GM12874 (cell line): Measurements from ENCODE around the gene SLC25A41.

Experiments used
- TF ChIP-seq, protein P1 (sequence below): IDR thresholded peaks from 2 replicates; pipeline ENCODE4 v1.5.1; 2011; ENCODE audit warnings: low read depth, mild to moderate bottlenecking, control low read depth, low read length, moderate library complexity; ENCODE audit not compliant: insufficient read depth

Gene SLC25A41

DNA sequence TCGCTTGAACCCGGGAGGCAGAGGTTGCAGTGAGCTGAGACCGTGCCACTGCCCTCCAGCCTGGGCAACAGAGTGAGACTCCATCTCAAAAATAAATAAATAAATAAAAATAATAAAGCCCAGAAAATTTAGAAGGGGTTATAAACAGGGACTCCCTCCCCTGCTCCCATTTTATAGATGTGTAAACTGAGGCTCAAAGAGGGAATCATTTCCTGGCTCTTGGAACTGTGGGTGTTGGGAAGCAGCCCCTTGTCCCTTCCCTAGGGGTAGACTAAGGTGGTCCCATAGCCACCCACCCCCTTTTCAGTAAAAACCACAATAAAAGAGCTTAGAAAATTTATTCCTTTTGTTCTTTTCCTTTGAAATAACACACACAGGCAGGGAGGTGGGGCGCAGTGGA, 6.2 kb upstream of the SLC25A41 start:
- TF ChIP-seq, protein P1, sequence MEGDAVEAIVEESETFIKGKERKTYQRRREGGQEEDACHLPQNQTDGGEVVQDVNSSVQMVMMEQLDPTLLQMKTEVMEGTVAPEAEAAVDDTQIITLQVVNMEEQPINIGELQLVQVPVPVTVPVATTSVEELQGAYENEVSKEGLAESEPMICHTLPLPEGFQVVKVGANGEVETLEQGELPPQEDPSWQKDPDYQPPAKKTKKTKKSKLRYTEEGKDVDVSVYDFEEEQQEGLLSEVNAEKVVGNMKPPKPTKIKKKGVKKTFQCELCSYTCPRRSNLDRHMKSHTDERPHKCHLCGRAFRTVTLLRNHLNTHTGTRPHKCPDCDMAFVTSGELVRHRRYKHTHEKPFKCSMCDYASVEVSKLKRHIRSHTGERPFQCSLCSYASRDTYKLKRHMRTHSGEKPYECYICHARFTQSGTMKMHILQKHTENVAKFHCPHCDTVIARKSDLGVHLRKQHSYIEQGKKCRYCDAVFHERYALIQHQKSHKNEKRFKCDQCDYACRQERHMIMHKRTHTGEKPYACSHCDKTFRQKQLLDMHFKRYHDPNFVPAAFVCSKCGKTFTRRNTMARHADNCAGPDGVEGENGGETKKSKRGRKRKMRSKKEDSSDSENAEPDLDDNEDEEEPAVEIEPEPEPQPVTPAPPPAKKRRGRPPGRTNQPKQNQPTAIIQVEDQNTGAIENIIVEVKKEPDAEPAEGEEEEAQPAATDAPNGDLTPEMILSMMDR: no peak

DNA sequence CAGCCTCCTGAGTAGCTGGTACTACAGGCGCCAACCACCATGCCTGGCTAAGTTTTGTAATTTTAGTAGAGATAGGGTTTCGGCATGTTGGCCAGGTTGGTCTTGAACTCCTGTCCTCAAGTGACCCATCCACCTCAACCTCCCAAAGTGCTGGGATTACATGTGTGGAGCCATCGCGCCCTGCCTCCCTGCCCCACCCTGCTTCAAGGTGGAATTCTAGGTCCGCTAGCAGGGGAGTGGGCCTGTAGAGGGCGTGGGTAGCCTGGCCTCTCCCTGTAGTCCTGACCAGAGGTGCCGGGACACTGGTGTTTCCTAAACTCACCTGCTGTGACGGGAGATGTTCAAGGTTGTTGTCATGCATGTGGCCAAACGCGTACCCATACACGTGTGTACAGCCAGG, 398 bp downstream of the SLC25A41 start:
- TF ChIP-seq, protein P1: no peak

DNA sequence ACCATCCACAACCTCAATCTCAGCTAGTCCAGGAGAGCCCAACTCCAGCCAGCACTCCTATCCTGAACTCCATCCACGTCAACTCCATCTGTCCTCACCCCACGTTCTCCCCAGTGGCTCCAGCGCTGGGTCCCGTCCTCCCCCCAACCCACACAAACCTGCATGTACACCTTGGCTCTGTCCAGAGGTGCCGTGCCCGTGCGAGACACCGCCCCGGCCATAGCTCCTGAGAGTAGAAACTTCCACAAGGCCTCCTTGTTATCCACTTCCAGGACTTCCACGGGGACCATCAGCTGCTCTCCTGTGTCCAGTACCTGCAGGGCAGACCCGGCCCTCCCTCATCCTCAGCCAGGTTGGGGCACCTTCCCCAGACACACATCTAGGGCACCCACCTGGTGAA, 1.7 kb downstream of the SLC25A41 start:
- TF ChIP-seq, protein P1: no peak

- TF ChIP-seq, protein P1: no peak
These were observed 3.9 kb downstream of the SLC25A41 start for GRCh38 chr19:6429419-6430221.

DNA sequence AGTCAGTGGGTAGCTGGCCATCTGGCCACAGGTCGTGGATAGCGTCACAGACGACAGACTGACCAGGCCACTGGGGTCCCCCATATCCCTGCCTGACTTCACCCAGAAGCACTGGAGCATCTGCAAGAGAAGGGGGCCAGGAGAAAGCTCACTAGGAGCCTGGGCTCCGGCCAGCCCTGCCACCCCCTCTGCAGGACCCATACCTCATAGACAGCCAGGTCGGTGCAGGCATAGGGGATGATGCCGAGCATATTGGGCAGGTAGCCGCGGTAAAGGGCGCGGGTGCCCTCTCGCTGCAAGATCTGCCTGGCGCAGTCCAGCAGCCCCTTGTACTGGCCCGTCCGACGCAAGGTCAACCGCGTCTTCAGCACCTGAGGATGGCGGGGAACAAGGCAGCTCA, 6.4 kb downstream of the SLC25A41 start:
- TF ChIP-seq, protein P1: no peak

- TF ChIP-seq, protein P1: no peak
These were observed 7.6 kb downstream of the SLC25A41 start for GRCh38 chr19:6425732-6426620.

- TF ChIP-seq, protein P1: no peak
These were observed 8.4 kb downstream of the SLC25A41 start for GRCh38 chr19:6424939-6425731.
